GM12872 (cell line): ENCODE data around the gene FXR2.

ENCODE experiments used
- CTCF ChIP-seq: IDR thresholded peaks from 3 replicates; pipeline ENCODE4 v1.5.1; 2011; ENCODE audit warnings: low read depth, mild to moderate bottlenecking, low read length, moderate library complexity; ENCODE audit not compliant: insufficient read depth

FXR2 gene

GRCh38 chr17:7590743-7591142 lies 24.0 kb downstream of the FXR2 start:
- no peak for TF ChIP-seq CTCF

GRCh38 chr17:7589891-7590691 lies 24.6 kb downstream of the FXR2 start, which contains the start of gene SOX15:
Gene SOX15 (minus strand): TSS chr17:7590094. CDS start chr17:7589676, 418 bp downstream.
- no peak for TF ChIP-seq CTCF

- peak; percentile 91 for TF ChIP-seq CTCF
Measured at GRCh38 chr17:7589204-7589868, 25.4 kb downstream of the FXR2 start.

- no peak for TF ChIP-seq CTCF
Measured at GRCh38 chr17:7588553-7589203, 26.0 kb downstream of the FXR2 start.

- no peak for TF ChIP-seq CTCF
Measured at GRCh38 chr17:7587420-7588151, 27.1 kb downstream of the FXR2 start.

- peak; percentile 69 for TF ChIP-seq CTCF
Measured at GRCh38 chr17:7586673-7587419, 27.9 kb downstream of the FXR2 start.
